GM12878 (cell line): ENCODE data around the gene IFNL1. TPM values are rescaled to one million over a fixed set of nuclear protein-coding genes. Genes with fewer than 3 reads are reported as not detected.
A peak's percentile ranks its signal among the peaks of the same experiment; 100 is the strongest.

Experiments used
- ATAC-seq: fragments of 200-7000 bp; cut with Tn5 transposase; 3 replicates; pipeline ENCODE4 v1.9.1; 2020; ENCODE audit warnings: mild to moderate bottlenecking, moderate library complexity
- BruUV-seq: library from RNA; stranded (reverse); fragments of 400-500 nt; replicated peaks from 2 replicates; lab custom pipeline; 2021; lab: Mats Ljungman, UMichigan
- CTCF ChIA-PET: fragments of 300-600 bp; sonication (Branson Sonifier 250); formaldehyde crosslinking; extraction: SDS; loops from one replicate; lab custom pipeline; 2021; ENCODE audit warnings: inconsistent platforms; lab: Yijun Ruan, JAX
- POLR2A ChIA-PET: fragments of 350-600 bp; formaldehyde crosslinking; extraction: SDS; loops from one replicate; lab custom pipeline; 2021; ENCODE audit warnings: inconsistent platforms; lab: Charles Lee
- RAD21 ChIA-PET: fragments of 300-600 bp; sonication (Branson Sonifier 250); formaldehyde crosslinking; loops from one replicate; lab custom pipeline; 2023; ENCODE audit warnings: antibody characterized with exemption; ENCODE audit not compliant: unreplicated experiment; lab: Charles Lee
- SMC1A ChIA-PET: fragments of 300-600 bp; sonication (Branson Sonifier 250); formaldehyde crosslinking; loops from one replicate; lab custom pipeline; 2023; ENCODE audit not compliant: unreplicated experiment, uncharacterized antibody; lab: Charles Lee
- DNase-seq: peaks from one replicate; pipeline ENCODE4 v3.0.0-alpha.2; 2011; ENCODE audit warnings: low read depth, low spot score
- FAIRE-seq: peaks from 3 replicates; lab custom pipeline; 2011; peaks lifted over from hg19 to GRCh38; lab: Jason Lieb, UNC
- H2AFZ ChIP-seq: 2 replicates; pipeline ENCODE4 v1.6.0; 2011; ENCODE audit warnings: low read depth, low read length, control low read depth; ENCODE audit not compliant: control insufficient read depth
- H3K27ac ChIP-seq: 2 replicates; pipeline ENCODE4 v1.5.1; 2011; ENCODE audit warnings: control low read depth; ENCODE audit not compliant: control insufficient read depth, insufficient read depth
- H3K27me3 ChIP-seq, 2 experiments: replicated peaks in 1 of 2; 2 replicates each; pipeline versions ENCODE4 v1.6.0 to v1.6.1; 2011; ENCODE audit warnings: low read length in 1 of 2; ENCODE audit not compliant: control insufficient read depth in 2 of 2, insufficient read depth in 2 of 2
- H3K36me3 ChIP-seq, 2 experiments: 2 replicates each; pipeline ENCODE4 v1.5.1; 2011; ENCODE audit warnings: low read length in 1 of 2; ENCODE audit not compliant: control insufficient read depth in 2 of 2, insufficient read depth in 2 of 2
- H3K4me1 ChIP-seq: 2 replicates; pipeline ENCODE4 v1.6.1; 2011; ENCODE audit warnings: mild to moderate bottlenecking, low read length, moderate library complexity, mixed read lengths; ENCODE audit not compliant: control insufficient read depth, insufficient read depth
- H3K4me2 ChIP-seq: 2 replicates; pipeline ENCODE4 v1.6.0; 2011; ENCODE audit warnings: control low read depth; ENCODE audit not compliant: control insufficient read depth, insufficient read depth
- H3K4me3 ChIP-seq: fragments of 200-600 bp; sonication (generic); 2 replicates; pipeline ENCODE4 v1.5.1; 2016
- H3K79me2 ChIP-seq: 2 replicates; pipeline ENCODE4 v1.6.0; 2011; ENCODE audit warnings: low read length; ENCODE audit not compliant: control insufficient read depth, insufficient read depth
- H3K9ac ChIP-seq: 2 replicates; pipeline ENCODE4 v1.8.0; 2011; ENCODE audit warnings: low read length, control low read depth, mixed read lengths; ENCODE audit not compliant: control insufficient read depth, insufficient read depth
- H3K9me3 ChIP-seq: replicated peaks from 3 replicates; pipeline ENCODE4 v1.5.1; 2011; ENCODE audit warnings: mild to moderate bottlenecking, low read length; ENCODE audit not compliant: control insufficient read depth, insufficient read depth
- H4K20me1 ChIP-seq: 2 replicates; pipeline ENCODE4 v1.6.0; 2011; ENCODE audit not compliant: control insufficient read depth, insufficient read depth
- CTCF ChIP-seq, 3 experiments: IDR thresholded peaks in 2 of 3; conservative IDR thresholded peaks in 1 of 3; 2 replicates each; pipeline ENCODE4 v1.5.1; 2011; ENCODE audit warnings: low read depth in 3 of 3, low read length in 3 of 3, mild to moderate bottlenecking in 3 of 3, control low read depth in 2 of 3, moderate library complexity in 2 of 3, inconsistent platforms in 1 of 3, mixed read lengths in 1 of 3; ENCODE audit not compliant: control insufficient read depth in 2 of 3, insufficient read depth in 1 of 3; ENCODE audit errors: extremely low read depth in 1 of 3
- SRF ChIP-seq, 2 experiments: IDR thresholded peaks; 2 replicates each; pipeline ENCODE4 v1.6.1; 2011; ENCODE audit warnings: low read depth in 2 of 2, low read length in 2 of 2, mild to moderate bottlenecking in 1 of 2, moderate library complexity in 1 of 2
- TCF3 ChIP-seq: IDR thresholded peaks from 2 replicates; pipeline ENCODE4 v1.6.1; 2012; ENCODE audit warnings: low read depth, mild to moderate bottlenecking, low read length, borderline replicate concordance; ENCODE audit not compliant: insufficient read depth
- WGBS: methylation state at CpG from one replicate; pipeline ENCODE4 v1.1.6; 2016; ENCODE audit warnings: low lambda C conversion rate; ENCODE audit not compliant: insufficient replicate concordance, insufficient coverage; ENCODE audit errors: missing lambda C conversion rate; 5-methylcytosine and 5-hydroxymethylcytosine counted together
- in situ Hi-C: fragments of 300-500 bp; cut with MboI; formaldehyde crosslinking; loops from 9 replicates; pipeline ENCODE4 v1.14.3; 2018; ENCODE audit warnings: mixed read lengths
- intact Hi-C: fragments of 100-400 bp; cut with micrococcal nuclease; formaldehyde crosslinking; loops from one replicate; pipeline ENCODE4 v1.14.2; 2022; ENCODE audit not compliant: unreplicated experiment
- polyA plus RNA-seq, 11 experiments: library from polyadenylated mRNA; depleted of rRNA in 4 of 11; unstranded in 6 of 11; stranded (reverse) in 5 of 11; fragments of >200 nt; fragmentation: Nextera tagmentation in 4 of 11; fragmentation: Illumina TruSeq in 1 of 11; extraction: Ambion mirVana in 4 of 11; extraction: Trizol in 1 of 11; gene quantifications; 1 replicate in 1 of 11; 2 replicates in 10 of 11; pipeline versions ENCODE4 v1.2.1 to v1.2.3, GENCODE V29; 2011 to 2016; ENCODE audit warnings: inconsistent platforms in 2 of 11, missing spikeins in 2 of 11, low read depth in 1 of 11
- total RNA-seq, 4 experiments: library from RNA; depleted of rRNA in 3 of 4; stranded (reverse); fragments of >200 nt in 3 of 4; fragmentation: Illumina TruSeq in 1 of 4; extraction: Trizol in 1 of 4; gene quantifications; 2 replicates each; pipeline versions ENCODE4 v1.2.1 to v1.2.3, GENCODE V29; 2013 to 2021
- TF ChIP-seq, protein P1 (sequence below): fragments of 450-650 bp; IDR thresholded peaks from 2 replicates; pipeline ENCODE4 v1.6.1; 2016; ENCODE audit warnings: mild to moderate bottlenecking

Gene IFNL1
- total and polyA plus RNA-seq, 10 of the 15 experiments (the other 5 are each of a cell fraction or from before 2014, with no cell fraction given): not detected

DNA sequence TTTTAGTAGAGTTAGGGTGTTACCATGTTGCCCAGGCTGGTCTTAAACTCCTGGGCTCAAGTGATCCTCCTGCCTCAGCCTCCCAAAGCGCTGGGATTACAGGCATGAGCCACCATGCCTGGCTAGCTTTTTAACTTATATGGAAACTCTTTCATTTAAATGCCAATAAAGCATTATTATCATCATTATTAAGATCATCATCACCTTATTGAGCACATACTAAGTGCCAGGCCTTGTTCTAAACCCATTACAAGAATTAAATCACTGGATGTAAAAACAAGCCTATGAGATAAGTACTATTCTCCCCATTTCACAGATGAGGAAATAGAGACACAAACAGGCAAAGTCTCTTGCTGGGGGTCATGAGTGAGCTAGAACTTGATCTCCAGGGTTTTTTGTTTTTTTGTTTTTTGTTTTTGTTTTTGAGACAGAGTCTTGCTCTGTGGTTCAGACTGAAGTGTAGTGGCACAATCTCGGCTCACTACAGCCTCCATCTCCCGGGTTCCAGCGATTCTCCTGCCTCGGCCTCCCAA lies 38.3 kb downstream of the IFNL1 start:
- H3K9ac ChIP-seq: peak overlapping the region; percentile 97; the same call in 1 of the 2 replicates
- 100% methylated on average over 5 of the region's 5 CpGs for WGBS
- TF ChIP-seq SRF (IDR thresholded peaks at IDR 0.05; ENCODE audit: low read depth in 2 of 2, low read length in 2 of 2): no peak
- TF ChIP-seq TCF3: no peak
- TF ChIP-seq, protein P1, sequence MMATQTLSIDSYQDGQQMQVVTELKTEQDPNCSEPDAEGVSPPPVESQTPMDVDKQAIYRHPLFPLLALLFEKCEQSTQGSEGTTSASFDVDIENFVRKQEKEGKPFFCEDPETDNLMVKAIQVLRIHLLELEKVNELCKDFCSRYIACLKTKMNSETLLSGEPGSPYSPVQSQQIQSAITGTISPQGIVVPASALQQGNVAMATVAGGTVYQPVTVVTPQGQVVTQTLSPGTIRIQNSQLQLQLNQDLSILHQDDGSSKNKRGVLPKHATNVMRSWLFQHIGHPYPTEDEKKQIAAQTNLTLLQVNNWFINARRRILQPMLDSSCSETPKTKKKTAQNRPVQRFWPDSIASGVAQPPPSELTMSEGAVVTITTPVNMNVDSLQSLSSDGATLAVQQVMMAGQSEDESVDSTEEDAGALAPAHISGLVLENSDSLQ: no peak
- TF ChIP-seq CTCF (IDR thresholded peaks at IDR 0.05 in 2 of 3, conservative IDR thresholded peaks at IDR 0.05 in 1 of 3; ENCODE audit: control insufficient read depth in 2 of 3, extremely low read depth in 1 of 3, insufficient read depth in 1 of 3, low read depth in 3 of 3, low read length in 3 of 3): no peak
- no peak for ATAC-seq
- H3K4me1 ChIP-seq: peaks cover 7% of the 10 kb centered on the region
- peak overlapping the region; percentile 97 for H3K27ac ChIP-seq
- no peak overlapping the region for H2AFZ ChIP-seq
- intact Hi-C loops: no loop called here
- no peaks in the 10 kb centered on the region for H3K27me3 ChIP-seq
- ChIA-PET POLR2A (interaction anchor here (0.6 to 2.8 kb wide), 6 partner anchors 57 to 117 kb away, joined by 3 to 9 read pairs (median 4); partner anchors contain the start of gene MED29), RAD21 (interaction anchor here (0.6 to 1.4 kb wide), 3 partner anchors 77 to 123 kb away, joined by 3 read pairs; no protein-coding TSS in a partner anchor), CTCF (interaction anchor here (1.2 to 2.6 kb wide), 3 partner anchors 12 to 212 kb away, joined by 3 to 14 read pairs (median 4); no protein-coding TSS in a partner anchor), SMC1A (interaction anchor here (2.9 kb wide), 1 partner anchor 212 kb away, joined by 8 read pairs; no protein-coding TSS in a partner anchor)
- peak overlapping the region; percentile 96 for H3K4me3 ChIP-seq
- H4K20me1 ChIP-seq: no peaks in the 10 kb centered on the region
- peaks cover 17% of the 10 kb centered on the region for H3K79me2 ChIP-seq
- peaks cover 0 to 6% of the 10 kb centered on the region in 2 experiments; a peak in 1 of 4 replicates for H3K36me3 ChIP-seq
- peak overlapping the region; percentile 90; the same call in 1 of the 2 replicates for H3K4me2 ChIP-seq
- BruUV-seq: no TSS peak
- H3K9me3 ChIP-seq: no peaks in the 10 kb centered on the region
- no peak for FAIRE-seq
- in situ Hi-C loops: no loop called here
- no peak for DNase-seq
